HepG2 (cell line): Measurements from ENCODE around the gene ZFP69. TPM values are rescaled to one million over a fixed set of nuclear protein-coding genes. Genes with fewer than 3 reads are reported as not detected.

Experiments used
- ATAC-seq: fragments of 200-7000 bp; cut with Tn5 transposase; 3 replicates; pipeline ENCODE4 v1.9.1; 2020; ENCODE audit warnings: mild to moderate bottlenecking, moderate library complexity
- BruUV-seq: library from RNA; stranded (reverse); fragments of 400-500 nt; replicated peaks from 2 replicates; lab custom pipeline; 2021; lab: Mats Ljungman, UMichigan
- CTCF ChIA-PET: fragments of 300-600 bp; formaldehyde crosslinking; extraction: SDS; loops from one replicate; lab custom pipeline; 2021; ENCODE audit warnings: low total read pairs, inconsistent platforms, low intra/inter-chr PET ratio; lab: Yijun Ruan, JAX
- POLR2A ChIA-PET: fragments of 350-600 bp; sonication (Branson Sonifier 250); formaldehyde crosslinking; loops from one replicate; lab custom pipeline; 2020; ENCODE audit warnings: antibody characterized with exemption, inconsistent platforms; lab: Yijun Ruan, JAX
- DNase-seq: peaks from one replicate; pipeline ENCODE4 v3.0.0-alpha.2; 2015; ENCODE audit warnings: low spot score
- FAIRE-seq: peaks from 3 replicates; lab custom pipeline; 2011; peaks lifted over from hg19 to GRCh38; lab: Jason Lieb, UNC
- H2AFZ ChIP-seq: one replicate; pipeline ENCODE4 v1.6.1; 2011; ENCODE audit warnings: low read length, inconsistent platforms
- H3K27ac ChIP-seq: fragments of 300-600 bp; 3 replicates; pipeline ENCODE4 v1.8.0; 2011; ENCODE audit warnings: mixed run types, mild to moderate bottlenecking, mixed read lengths, low read length, inconsistent platforms; ENCODE audit not compliant: insufficient read depth; ENCODE audit errors: extremely low read length
- H3K27me3 ChIP-seq, 2 experiments: fragments of 200-600 bp in 1 of 2; 2 replicates in 1 of 2; 3 replicates in 1 of 2; pipeline versions ENCODE4 v1.6.0 to v1.8.0; 2011; ENCODE audit warnings: low read length in 2 of 2, mild to moderate bottlenecking in 2 of 2, moderate library complexity in 2 of 2, inconsistent platforms in 1 of 2; ENCODE audit not compliant: insufficient read depth in 2 of 2, control insufficient read depth in 1 of 2
- H3K36me3 ChIP-seq, 2 experiments: fragments of 200-600 bp in 1 of 2; replicated peaks in 1 of 2; 2 replicates in 1 of 2; 3 replicates in 1 of 2; pipeline versions ENCODE4 v1.5.1 to v1.8.0; 2011; ENCODE audit warnings: low read length in 2 of 2, inconsistent platforms in 1 of 2; ENCODE audit not compliant: insufficient read depth in 2 of 2, control insufficient read depth in 1 of 2
- H3K4me1 ChIP-seq: 2 replicates; pipeline ENCODE4 v1.5.1; 2012; ENCODE audit warnings: low read length, inconsistent platforms; ENCODE audit not compliant: insufficient read depth
- H3K4me2 ChIP-seq: 2 replicates; pipeline ENCODE4 v1.6.0; 2011; ENCODE audit warnings: low read depth, low read length, inconsistent platforms
- H3K4me3 ChIP-seq, 3 experiments: fragments of 200-600 bp in 1 of 3; sonication (generic), shearing (Covaris generic) in 1 of 3; replicated peaks in 1 of 3; 2 replicates each; pipeline ENCODE4 v1.5.1; 2011 to 2016; ENCODE audit warnings: low read length in 3 of 3, inconsistent platforms in 2 of 3, low read depth in 2 of 3, mild to moderate bottlenecking in 2 of 3, control low read depth in 1 of 3, mixed read lengths in 1 of 3; ENCODE audit not compliant: insufficient read depth in 1 of 3
- H3K79me2 ChIP-seq: one replicate; pipeline ENCODE4 v1.6.1; 2011; ENCODE audit warnings: low read length, inconsistent platforms; ENCODE audit not compliant: insufficient read depth
- H3K9ac ChIP-seq: 2 replicates; pipeline ENCODE4 v1.6.0; 2011; ENCODE audit warnings: mild to moderate bottlenecking, low read depth, low read length, inconsistent platforms; ENCODE audit not compliant: insufficient read depth
- H3K9me3 ChIP-seq: 2 replicates; pipeline ENCODE4 v1.5.1; 2012; ENCODE audit warnings: mild to moderate bottlenecking, low read length
- H4K20me1 ChIP-seq: 2 replicates; pipeline ENCODE4 v1.6.0; 2011; ENCODE audit warnings: inconsistent platforms, mild to moderate bottlenecking, low read length, moderate library complexity; ENCODE audit not compliant: insufficient read depth
- CHD2 ChIP-seq: IDR thresholded peaks from 2 replicates; pipeline ENCODE4 v1.6.1; 2011; ENCODE audit warnings: low read depth, low read length, improper control_type of control experiment
- DDIT3 ChIP-seq: sonication (generic); formaldehyde crosslinking; IDR thresholded peaks from 2 replicates; pipeline ENCODE4 v1.4.0; 2020; ENCODE audit warnings: mild to moderate bottlenecking, missing genetic modification reagents
- DMAP1 ChIP-seq: IDR thresholded peaks from 2 replicates; pipeline ENCODE4 v1.6.1; 2016
- DR1 ChIP-seq: sonication (generic); formaldehyde crosslinking; IDR thresholded peaks from 2 replicates; pipeline ENCODE4 v1.8.0; 2021; ENCODE audit warnings: mild to moderate bottlenecking, missing genetic modification reagents, inconsistent platforms
- ELF4 ChIP-seq: sonication (generic); formaldehyde crosslinking; IDR thresholded peaks from 2 replicates; pipeline ENCODE4 v1.5.0; 2020; ENCODE audit warnings: missing genetic modification reagents, mild to moderate bottlenecking, moderate library complexity, borderline replicate concordance
- FOXA1 ChIP-seq, 2 experiments: fragments of 450-650 bp in 1 of 2; sonication (generic) in 1 of 2; formaldehyde crosslinking in 1 of 2; IDR thresholded peaks; 2 replicates each; pipeline versions ENCODE4 v1.4.0 to v1.6.1; 2016 to 2020; ENCODE audit warnings: missing genetic modification reagents in 1 of 2
- FOXM1 ChIP-seq: sonication (generic); formaldehyde crosslinking; IDR thresholded peaks from 2 replicates; pipeline ENCODE4 v1.5.0; 2020; ENCODE audit warnings: missing genetic modification reagents
- RFXANK ChIP-seq: IDR thresholded peaks from 2 replicates; pipeline ENCODE4 v1.6.1; 2016
- SNAI1 ChIP-seq: sonication (generic); formaldehyde crosslinking; IDR thresholded peaks from 2 replicates; pipeline ENCODE4 v1.5.0; 2020; ENCODE audit warnings: mild to moderate bottlenecking, missing genetic modification reagents, borderline replicate concordance
- STAT6 ChIP-seq: sonication (generic); formaldehyde crosslinking; IDR thresholded peaks from 2 replicates; pipeline ENCODE4 v1.4.0; 2020; ENCODE audit warnings: missing genetic modification reagents, mild to moderate bottlenecking, borderline replicate concordance
- ZFY ChIP-seq: sonication (generic); formaldehyde crosslinking; IDR thresholded peaks from 2 replicates; pipeline ENCODE4 v1.4.0; 2020; ENCODE audit warnings: missing genetic modification reagents
- ZNF12 ChIP-seq: sonication (generic); formaldehyde crosslinking; IDR thresholded peaks from 2 replicates; pipeline ENCODE4 v1.5.0; 2020; ENCODE audit warnings: missing genetic modification reagents
- ZNF496 ChIP-seq: sonication (generic); formaldehyde crosslinking; IDR thresholded peaks from 2 replicates; pipeline ENCODE4 v1.8.1; 2023; ENCODE audit warnings: mild to moderate bottlenecking, moderate library complexity, missing genetic modification reagents; ENCODE audit not compliant: insufficient replicate concordance
- ZNF543 ChIP-seq: sonication (generic); formaldehyde crosslinking; IDR thresholded peaks from 2 replicates; pipeline ENCODE4 v1.4.0; 2020; ENCODE audit warnings: mild to moderate bottlenecking, missing genetic modification reagents
- WGBS: methylation state at CpG from one replicate; pipeline ENCODE4 v1.1.6; 2017; ENCODE audit warnings: low lambda C conversion rate; 5-methylcytosine and 5-hydroxymethylcytosine counted together
- in situ Hi-C: cut with HindIII; loops from 2 replicates; pipeline ENCODE4 v1.10.0; 2017; ENCODE audit warnings: low pct_unique_long_range_greater_than_20kb; ENCODE audit not compliant: extremely low pct_ligation_motif_present
- intact Hi-C: fragments of 100-400 bp; cut with micrococcal nuclease; formaldehyde crosslinking; loops from one replicate; pipeline ENCODE4 v1.10.0; 2022; ENCODE audit not compliant: unreplicated experiment
- polyA plus RNA-seq, 8 experiments: library from polyadenylated mRNA; depleted of rRNA in 3 of 8; stranded (reverse) in 7 of 8; unstranded in 1 of 8; fragments of >200 nt; fragmentation: Illumina TruSeq in 4 of 8; extraction: Trizol in 4 of 8; gene quantifications; 2 replicates each; pipeline versions ENCODE4 v1.2.1 to v1.2.3, GENCODE V29; 2011 to 2016; ENCODE audit warnings: low read depth in 4 of 8, missing spikeins in 1 of 8, mixed read lengths in 1 of 8; ENCODE audit not compliant: insufficient read depth in 1 of 8
- total RNA-seq, 5 experiments: library from RNA; depleted of rRNA; stranded (reverse); fragments of >200 nt; fragmentation: Illumina TruSeq; extraction: Trizol; gene quantifications; 2 replicates each; pipeline ENCODE4 v1.2.3, GENCODE V29; 2016; ENCODE audit warnings: low read depth in 1 of 5
- TF ChIP-seq, protein P1 (sequence below): sonication (generic); formaldehyde crosslinking; IDR thresholded peaks from 2 replicates; pipeline ENCODE4 v1.4.0; 2020; ENCODE audit warnings: missing genetic modification reagents
- TF ChIP-seq, protein P2 (sequence below): IDR thresholded peaks from 2 replicates; pipeline ENCODE4 v1.6.1; 2016; ENCODE audit warnings: low read depth, control low read depth

The ZFP69 gene
- total and polyA plus RNA-seq, 2 of the 13 experiments (the other 11 are each of a cell fraction or from before 2014, with no cell fraction given), result 2.6 to 5.6 TPM

GRCh38 chr1:40531381-40532061 is 54.4 kb downstream of the ZFP69 start, which contains the start of gene ZNF684 (continued):
- 0 out of 2 replicates have a peak, but pooled peaks have one; percentile 24 for TF ChIP-seq DR1 (CRISPR knock-in tag)
- TF ChIP-seq ZNF12 (CRISPR knock-in tag), result no peak
- TF ChIP-seq ZNF496, result no peak
- no peak for TF ChIP-seq DDIT3 (CRISPR knock-in tag)
- no peak for TF ChIP-seq CHD2
- TF ChIP-seq, protein P1, sequence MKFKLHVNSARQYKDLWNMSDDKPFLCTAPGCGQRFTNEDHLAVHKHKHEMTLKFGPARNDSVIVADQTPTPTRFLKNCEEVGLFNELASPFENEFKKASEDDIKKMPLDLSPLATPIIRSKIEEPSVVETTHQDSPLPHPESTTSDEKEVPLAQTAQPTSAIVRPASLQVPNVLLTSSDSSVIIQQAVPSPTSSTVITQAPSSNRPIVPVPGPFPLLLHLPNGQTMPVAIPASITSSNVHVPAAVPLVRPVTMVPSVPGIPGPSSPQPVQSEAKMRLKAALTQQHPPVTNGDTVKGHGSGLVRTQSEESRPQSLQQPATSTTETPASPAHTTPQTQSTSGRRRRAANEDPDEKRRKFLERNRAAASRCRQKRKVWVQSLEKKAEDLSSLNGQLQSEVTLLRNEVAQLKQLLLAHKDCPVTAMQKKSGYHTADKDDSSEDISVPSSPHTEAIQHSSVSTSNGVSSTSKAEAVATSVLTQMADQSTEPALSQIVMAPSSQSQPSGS (CRISPR knock-in tag), result peak; percentile 61; the same call in 1 of the 2 replicates

DNA sequence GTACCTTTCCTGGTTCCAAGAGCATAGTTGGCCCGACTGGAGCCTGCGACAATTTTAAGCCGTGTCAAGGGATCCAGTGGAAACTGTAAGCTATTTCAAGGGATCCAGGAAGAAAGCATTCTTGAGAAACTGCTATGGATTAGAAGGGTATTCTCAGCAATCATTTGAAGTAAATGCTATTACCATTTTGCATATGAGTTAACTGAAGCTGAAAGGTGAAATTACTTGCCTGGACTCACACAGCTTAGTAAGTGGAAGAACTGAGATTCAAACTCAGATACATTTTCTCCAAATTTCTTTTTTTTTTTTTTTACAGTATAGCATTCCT is 54.9 kb downstream of the ZFP69 start:
- BruUV-seq, result no TSS peak
- H3K79me2 ChIP-seq, result peaks cover 13% of the 10 kb centered on the region
- ChIA-PET POLR2A (interaction anchor here (0.6 to 2.7 kb wide), 10 partner anchors 9 to 448 kb away, joined by 3 to 27 read pairs (median 4); partner anchors contain the start of genes CTPS1, EXO5, NFYC and ZFP69B), CTCF (no interaction called here)
- peak overlapping the region; percentile 82 for H3K27ac ChIP-seq
- peak overlapping the region; percentile 15 for H2AFZ ChIP-seq
- H4K20me1 ChIP-seq, result no peaks in the 10 kb centered on the region
- peak overlapping the region; percentile 78 to 94 (median 85) for H3K4me3 ChIP-seq
- H3K4me1 ChIP-seq, result peaks cover 46% of the 10 kb centered on the region
- peak overlapping the region; percentile 83 for H3K9ac ChIP-seq
- no peaks in the 10 kb centered on the region for H3K9me3 ChIP-seq
- intact Hi-C loops (no loop called here), in situ Hi-C loops (no loop called here)
- no peaks in the 10 kb centered on the region; a peak in 1 of 5 replicates for H3K27me3 ChIP-seq
- ATAC-seq, result no peak
- whole genome bisulfite sequencing, result 0% methylated on average over 3 of the region's 3 CpGs
- peak overlapping the region; percentile 91 for H3K4me2 ChIP-seq
- no peak for DNase-seq
- FAIRE-seq, result peak; percentile 68
- no peaks in the 10 kb centered on the region for H3K36me3 ChIP-seq
- TF ChIP-seq ZNF543 (CRISPR knock-in tag) (no peak), ZFY (CRISPR knock-in tag) (no peak), ELF4 (CRISPR knock-in tag) (0 out of 2 replicates have a peak, but pooled peaks have one; percentile 1), FOXA1 (IDR thresholded peaks at IDR 0.05) (no peak), FOXA1 (CRISPR knock-in tag; IDR thresholded peaks at IDR 0.05) (no peak), DMAP1 (no peak), STAT6 (no peak), RFXANK (CRISPR knock-in tag) (0 out of 2 replicates have a peak, but pooled peaks have one; percentile 1), FOXM1 (CRISPR knock-in tag) (no peak), SNAI1 (CRISPR knock-in tag) (peak; percentile 88; the same call in 1 of the 2 replicates), ZNF12 (CRISPR knock-in tag) (no peak)
- TF ChIP-seq, protein P2, sequence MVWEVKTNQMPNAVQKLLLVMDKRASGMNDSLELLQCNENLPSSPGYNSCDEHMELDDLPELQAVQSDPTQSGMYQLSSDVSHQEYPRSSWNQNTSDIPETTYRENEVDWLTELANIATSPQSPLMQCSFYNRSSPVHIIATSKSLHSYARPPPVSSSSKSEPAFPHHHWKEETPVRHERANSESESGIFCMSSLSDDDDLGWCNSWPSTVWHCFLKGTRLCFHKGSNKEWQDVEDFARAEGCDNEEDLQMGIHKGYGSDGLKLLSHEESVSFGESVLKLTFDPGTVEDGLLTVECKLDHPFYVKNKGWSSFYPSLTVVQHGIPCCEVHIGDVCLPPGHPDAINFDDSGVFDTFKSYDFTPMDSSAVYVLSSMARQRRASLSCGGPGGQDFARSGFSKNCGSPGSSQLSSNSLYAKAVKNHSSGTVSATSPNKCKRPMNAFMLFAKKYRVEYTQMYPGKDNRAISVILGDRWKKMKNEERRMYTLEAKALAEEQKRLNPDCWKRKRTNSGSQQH, result 0 out of 2 replicates have a peak, but pooled peaks have one; percentile 6
